GM18502 (cell line): ENCODE measurements around the gene LPP.

ENCODE experiments used
- ATAC-seq: cut with Tn5 transposase; IDR thresholded peaks from one replicate; pipeline ENCODE4 v1.9.1; 2021; ENCODE audit warnings: mild to moderate bottlenecking; ENCODE audit not compliant: unreplicated experiment, poor library complexity

The LPP gene

GRCh38 chr3:188775412-188775811 is 621.5 kb downstream of the LPP start:
- no peak for ATAC-seq

GRCh38 chr3:188776447-188776846 is 622.5 kb downstream of the LPP start:
- no peak for ATAC-seq

GRCh38 chr3:188778091-188778852 is 624.3 kb downstream of the LPP start:
- ATAC-seq: no peak

- no peak for ATAC-seq
These were observed 625.5 kb downstream of the LPP start for GRCh38 chr3:188779281-188779980.

GRCh38 chr3:188780193-188781147 is 626.5 kb downstream of the LPP start:
- no peak for ATAC-seq

GRCh38 chr3:188782613-188783124 is 628.7 kb downstream of the LPP start:
- ATAC-seq: no peak

- no peak for ATAC-seq
These were observed 632.5 kb downstream of the LPP start for GRCh38 chr3:188786424-188786823.

- ATAC-seq: no peak
These were observed 634.7 kb downstream of the LPP start for GRCh38 chr3:188788621-188789081.

- ATAC-seq: no peak
These were observed 635.3 kb downstream of the LPP start for GRCh38 chr3:188789251-188789650.

GRCh38 chr3:188791311-188791710 is 637.4 kb downstream of the LPP start:
- no peak for ATAC-seq

GRCh38 chr3:188792793-188793192 is 638.8 kb downstream of the LPP start:
- no peak for ATAC-seq

- ATAC-seq: peak; percentile 89
These were observed 642.2 kb downstream of the LPP start for GRCh38 chr3:188796122-188796631.

- no peak for ATAC-seq
These were observed 643.1 kb downstream of the LPP start for GRCh38 chr3:188797045-188797444.

GRCh38 chr3:188798556-188799145 is 644.7 kb downstream of the LPP start:
- no peak for ATAC-seq

- no peak for ATAC-seq
These were observed 647.4 kb downstream of the LPP start for GRCh38 chr3:188801393-188801792.

- no peak for ATAC-seq
These were observed 648.7 kb downstream of the LPP start for GRCh38 chr3:188802645-188803044.

- ATAC-seq: no peak
These were observed 653.0 kb downstream of the LPP start for GRCh38 chr3:188807006-188807405.

- no peak for ATAC-seq
These were observed 658.2 kb downstream of the LPP start for GRCh38 chr3:188812198-188812597.

- ATAC-seq: no peak
These were observed 660.6 kb downstream of the LPP start for GRCh38 chr3:188814581-188814980.
